HepG2 (cell line): Measurements from ENCODE around the gene GPATCH2. TPM values are rescaled to one million over a fixed set of nuclear protein-coding genes. Genes with fewer than 3 reads are reported as not detected.
A peak's percentile ranks its signal among the peaks of the same experiment; 100 is the strongest.

Source experiments
- ARID4A ChIP-seq: sonication (generic); formaldehyde crosslinking; IDR thresholded peaks from 2 replicates; pipeline ENCODE4 v1.5.0; 2020; ENCODE audit warnings: mild to moderate bottlenecking, missing genetic modification reagents, borderline replicate concordance
- GRHL1 ChIP-seq: sonication (generic); formaldehyde crosslinking; conservative IDR thresholded peaks from 2 replicates; pipeline ENCODE4 v1.8.0; 2022; ENCODE audit warnings: missing genetic modification reagents
- PAXIP1 ChIP-seq: sonication (generic); formaldehyde crosslinking; conservative IDR thresholded peaks from 2 replicates; pipeline ENCODE4 v1.4.0; 2020; ENCODE audit warnings: mild to moderate bottlenecking, missing genetic modification reagents, moderate library complexity
- SPEN ChIP-seq: sonication (generic); formaldehyde crosslinking; IDR thresholded peaks from 2 replicates; pipeline ENCODE4 v1.5.1; 2020; ENCODE audit warnings: low read depth, mild to moderate bottlenecking, missing genetic modification reagents
- TFDP1 ChIP-seq: IDR thresholded peaks from 2 replicates; pipeline ENCODE4 v1.6.1; 2016; ENCODE audit warnings: missing compliant biosample characterization, missing genetic modification reagents, borderline replicate concordance
- ZBTB42 ChIP-seq: sonication (generic); formaldehyde crosslinking; IDR thresholded peaks from 2 replicates; pipeline ENCODE4 v1.5.0; 2020; ENCODE audit warnings: mild to moderate bottlenecking, missing genetic modification reagents
- polyA plus RNA-seq, 8 experiments: library from polyadenylated mRNA; depleted of rRNA in 3 of 8; stranded (reverse) in 7 of 8; unstranded in 1 of 8; fragments of >200 nt; fragmentation: Illumina TruSeq in 4 of 8; extraction: Trizol in 4 of 8; gene quantifications; 2 replicates each; pipeline versions ENCODE4 v1.2.1 to v1.2.3, GENCODE V29; 2011 to 2016; ENCODE audit warnings: low read depth in 4 of 8, missing spikeins in 1 of 8, mixed read lengths in 1 of 8; ENCODE audit not compliant: insufficient read depth in 1 of 8
- total RNA-seq, 5 experiments: library from RNA; depleted of rRNA; stranded (reverse); fragments of >200 nt; fragmentation: Illumina TruSeq; extraction: Trizol; gene quantifications; 2 replicates each; pipeline ENCODE4 v1.2.3, GENCODE V29; 2016; ENCODE audit warnings: low read depth in 1 of 5

The GPATCH2 gene
- total and polyA plus RNA-seq, 2 of the 13 experiments (the other 11 are each of a cell fraction or from before 2014, with no cell fraction given) = 3.5 to 15.7 TPM

- TF ChIP-seq TFDP1 = peak; percentile 17; the same call in 1 of the 2 replicates
- TF ChIP-seq GRHL1 (CRISPR knock-in tag) = no peak
- 0 out of 2 replicates have a peak, but pooled peaks have one; percentile 40 for TF ChIP-seq ZBTB42
- peak; percentile 82; the same call in 1 of the 2 replicates for TF ChIP-seq ARID4A
- TF ChIP-seq SPEN (CRISPR knock-in tag) = peak; percentile 45; the same call in 1 of the 2 replicates
- peak; percentile 31; the same call in 1 of the 2 replicates for TF ChIP-seq PAXIP1
Observed at GRCh38 chr1:217630711-217631591, at the start of gene GPATCH2, which contains the start of gene SPATA17 (continued).
